NCI-H82 treated with DMSO at 0.1 percent for 48 hours (cell line): ENCODE measurements around the gene DRC1.

ENCODE experiments used
- DNase-seq: peaks from one replicate; lab custom pipeline; 2025; ENCODE audit not compliant: unreplicated experiment; lab: John Stamatoyannopoulos, UW

The DRC1 gene

GRCh38 chr2:26442707-26443106 lies 41.0 kb downstream of the DRC1 start:
- DNase-seq: no peak

- no peak for DNase-seq
Measured at GRCh38 chr2:26444236-26444635, 42.5 kb downstream of the DRC1 start.

GRCh38 chr2:26448651-26449050 lies 46.9 kb downstream of the DRC1 start:
- no peak for DNase-seq

- DNase-seq: no peak
Measured at GRCh38 chr2:26449278-26450030, 47.7 kb downstream of the DRC1 start.

GRCh38 chr2:26450031-26450635 lies 48.4 kb downstream of the DRC1 start:
- DNase-seq: no peak

- DNase-seq: no peak
Measured at GRCh38 chr2:26451700-26452099, 50.0 kb downstream of the DRC1 start.

- no peak for DNase-seq
Measured at GRCh38 chr2:26453421-26454329, 52.0 kb downstream of the DRC1 start.

- DNase-seq: no peak
Measured at GRCh38 chr2:26454561-26455001, 52.9 kb downstream of the DRC1 start.

- DNase-seq: no peak
Measured at GRCh38 chr2:26455037-26455669, 53.4 kb downstream of the DRC1 start.

GRCh38 chr2:26455670-26456439 lies 54.1 kb downstream of the DRC1 start:
- no peak for DNase-seq

- no peak for DNase-seq
Measured at GRCh38 chr2:26456440-26457250, 54.9 kb downstream of the DRC1 start.

- no peak for DNase-seq
Measured at GRCh38 chr2:26457251-26457666, 55.5 kb downstream of the DRC1 start.

- no peak for DNase-seq
Measured at GRCh38 chr2:26457695-26458364, 56.1 kb downstream of the DRC1 start.

- no peak for DNase-seq
Measured at GRCh38 chr2:26458365-26459042, 56.8 kb downstream of the DRC1 start.

- no peak for DNase-seq
Measured at GRCh38 chr2:26459991-26460612, 58.4 kb downstream of the DRC1 start.

GRCh38 chr2:26460613-26461031 lies 58.9 kb downstream of the DRC1 start:
- DNase-seq: no peak

- no peak for DNase-seq
Measured at GRCh38 chr2:26461601-26462023, 59.9 kb downstream of the DRC1 start.

GRCh38 chr2:26462100-26462499 lies 60.4 kb downstream of the DRC1 start:
- no peak for DNase-seq
